K562 (cell line): ENCODE results near the gene GLI1. TPM values are rescaled to one million over a fixed set of nuclear protein-coding genes. Genes with fewer than 3 reads are reported as not detected.

Experiments used
- ATAC-seq: fragments of 200-7000 bp; cut with Tn5 transposase; 3 replicates; pipeline ENCODE4 v1.9.1; 2020; ENCODE audit warnings: moderate library complexity
- BruUV-seq: library from RNA; stranded (reverse); fragments of 400-500 nt; replicated peaks from 2 replicates; lab custom pipeline; 2021; lab: Mats Ljungman, UMichigan
- CTCF ChIA-PET: fragments of 300-600 bp; formaldehyde crosslinking; extraction: SDS; loops from one replicate; lab custom pipeline; 2021; ENCODE audit warnings: low intra/inter-chr PET ratio; lab: Yijun Ruan, JAX
- POLR2A ChIA-PET: fragments of 300-600, 350-650 bp; sonication (Branson Sonifier 250); formaldehyde crosslinking; extraction: SDS; loops from one replicate; lab custom pipeline; 2021; ENCODE audit warnings: antibody characterized with exemption, inconsistent platforms; lab: Yijun Ruan, JAX
- DNase-seq, 4 experiments: peaks; one replicate each; pipeline versions ENCODE4 v3.0.0 to v3.0.0-alpha.2; 2011 to 2018; ENCODE audit warnings: low spot score in 3 of 4, mixed read lengths in 3 of 4; ENCODE audit errors: extremely low read depth in 1 of 4
- FAIRE-seq: peaks from 2 replicates; lab custom pipeline; 2011; peaks lifted over from hg19 to GRCh38; lab: Jason Lieb, UNC
- H2AFZ ChIP-seq: 2 replicates; pipeline ENCODE4 v1.6.0; 2011; ENCODE audit warnings: low read depth, low read length, control low read depth, inconsistent platforms
- H3K27ac ChIP-seq: fragments of 200-600 bp; 3 replicates; pipeline ENCODE4 v1.8.0; 2011; ENCODE audit warnings: low read depth, mild to moderate bottlenecking, control low read depth, inconsistent platforms, low read length, moderate library complexity, mixed read lengths; ENCODE audit errors: extremely low read depth
- H3K27me3 ChIP-seq, 2 experiments: fragments of 300-600 bp in 1 of 2; 2 replicates in 1 of 2; 3 replicates in 1 of 2; pipeline versions ENCODE4 v1.6.0 to v1.8.0; 2011; ENCODE audit warnings: inconsistent platforms in 2 of 2, low read length in 2 of 2, mild to moderate bottlenecking in 1 of 2, mixed read lengths in 1 of 2, moderate library complexity in 1 of 2; ENCODE audit not compliant: control insufficient read depth in 2 of 2, insufficient read depth in 2 of 2
- H3K36me3 ChIP-seq: fragments of 300-600 bp; 3 replicates; pipeline ENCODE4 v1.8.0; 2011; ENCODE audit warnings: mild to moderate bottlenecking, low read length, inconsistent platforms; ENCODE audit not compliant: control insufficient read depth, insufficient read depth
- H3K4me1 ChIP-seq, 2 experiments: fragments of 200-600 bp in 1 of 2; replicated peaks in 1 of 2; 2 replicates in 1 of 2; 3 replicates in 1 of 2; pipeline versions ENCODE4 v1.5.1 to v1.8.0; 2011; ENCODE audit warnings: inconsistent platforms in 2 of 2, low read length in 2 of 2, mild to moderate bottlenecking in 1 of 2, mixed read lengths in 1 of 2, moderate library complexity in 1 of 2; ENCODE audit not compliant: control insufficient read depth in 2 of 2, insufficient read depth in 2 of 2
- H3K4me2 ChIP-seq: 2 replicates; pipeline ENCODE4 v1.6.1; 2011; ENCODE audit warnings: low read length, control low read depth, inconsistent platforms, mixed read lengths; ENCODE audit not compliant: insufficient read depth
- H3K4me3 ChIP-seq: fragments of 200-600 bp; sonication (generic), shearing (Covaris generic); 2 replicates; pipeline ENCODE4 v1.5.1; 2016; ENCODE audit warnings: control low read depth, inconsistent platforms
- H3K79me2 ChIP-seq: fragments of 200-600 bp; 3 replicates; pipeline ENCODE4 v1.8.0; 2011; ENCODE audit warnings: low read length, inconsistent platforms; ENCODE audit not compliant: control insufficient read depth, insufficient read depth
- H3K9ac ChIP-seq, 2 experiments: 2 replicates each; pipeline versions ENCODE4 v1.6.0 to v1.6.1; 2011; ENCODE audit warnings: low read depth in 2 of 2, low read length in 2 of 2, control low read depth in 1 of 2, inconsistent platforms in 1 of 2, mild to moderate bottlenecking in 1 of 2, mixed read lengths in 1 of 2; ENCODE audit not compliant: insufficient read depth in 1 of 2
- H3K9me1 ChIP-seq: one replicate; pipeline ENCODE4 v1.6.0; 2011; ENCODE audit warnings: inconsistent platforms, mild to moderate bottlenecking, low read length, moderate library complexity; ENCODE audit not compliant: control insufficient read depth, insufficient read depth
- H3K9me3 ChIP-seq: replicated peaks from 2 replicates; pipeline ENCODE4 v1.5.1; 2011; ENCODE audit warnings: low read depth, low read length, inconsistent platforms; ENCODE audit not compliant: control insufficient read depth, insufficient read depth
- H4K20me1 ChIP-seq: replicated peaks from 2 replicates; pipeline ENCODE4 v1.6.1; 2011; ENCODE audit warnings: low read length, inconsistent platforms, mixed read lengths; ENCODE audit not compliant: control insufficient read depth, insufficient read depth
- CHD4 ChIP-seq: fragments of 200-600 bp; sonication (generic); IDR thresholded peaks from 3 replicates; pipeline ENCODE4 v1.6.1; 2012; ENCODE audit warnings: low read depth, mild to moderate bottlenecking, mixed read lengths, low read length, inconsistent platforms; ENCODE audit not compliant: insufficient read depth, insufficient replicate concordance, poor library complexity, severe bottlenecking
- CUX1 ChIP-seq: fragments of 200-800 bp; sonication (Bioruptor generic); IDR thresholded peaks from 2 replicates; pipeline ENCODE4 v1.6.1; 2016; ENCODE audit warnings: missing genetic modification characterization, missing compliant biosample characterization
- MYC ChIP-seq, 2 experiments: fragments of 250-450 bp in 1 of 2; sonication (Bioruptor Pico) in 1 of 2; IDR thresholded peaks; 2 replicates each; pipeline versions ENCODE4 v1.5.1 to v1.6.1; 2012 to 2021; ENCODE audit warnings: low read depth in 2 of 2, borderline replicate concordance in 1 of 2, improper control_type of control experiment in 1 of 2, low read length in 1 of 2, mild to moderate bottlenecking in 1 of 2, moderate library complexity in 1 of 2
- POLR2G ChIP-seq: fragments of 200-400 bp; formaldehyde crosslinking; IDR thresholded peaks from 2 replicates; pipeline ENCODE4 v1.6.1; 2017; ENCODE audit warnings: low read depth, mild to moderate bottlenecking, antibody characterized with exemption, low read length, moderate library complexity
- ZNF518B ChIP-seq: fragments of 250-450 bp; sonication (Bioruptor Pico); IDR thresholded peaks from 2 replicates; pipeline ENCODE4 v1.5.0; 2021; ENCODE audit warnings: mild to moderate bottlenecking, moderate library complexity
- WGBS: fragments of 100-300 bp; shearing (Covaris generic); methylation state at CpG from one replicate; pipeline ENCODE4 v1.1.6; 2016; ENCODE audit warnings: low coverage, mixed read lengths; ENCODE audit not compliant: insufficient coverage; ENCODE audit errors: missing lambda C conversion rate; 5-methylcytosine and 5-hydroxymethylcytosine counted together
- in situ Hi-C: fragments of 300-500 bp; cut with MboI; formaldehyde crosslinking; loops from 4 replicates; pipeline ENCODE4 v1.15.0; 2018; ENCODE audit warnings: inconsistent platforms, mixed read lengths
- intact Hi-C: fragments of 100-400 bp; cut with micrococcal nuclease; formaldehyde crosslinking; loops from 2 replicates; pipeline ENCODE4 v1.14.2; 2022
- polyA plus RNA-seq, 8 experiments: library from polyadenylated mRNA; depleted of rRNA in 4 of 8; stranded (reverse) in 5 of 8; unstranded in 3 of 8; fragments of >200 nt; fragmentation: Nextera tagmentation in 2 of 8; fragmentation: Illumina TruSeq in 1 of 8; extraction: Ambion mirVana in 2 of 8; extraction: Trizol in 1 of 8; gene quantifications; 2 replicates each; pipeline versions ENCODE4 v1.2.1 to v1.2.3, GENCODE V29; 2011 to 2014; ENCODE audit warnings: inconsistent platforms in 1 of 8, missing spikeins in 1 of 8
- total RNA-seq, 7 experiments: library from RNA; depleted of rRNA in 6 of 7; stranded (reverse); fragments of >200 nt in 6 of 7; fragmentation: Illumina TruSeq in 2 of 7; extraction: Trizol in 2 of 7; gene quantifications; 2 replicates each; pipeline versions ENCODE4 v1.2.1 to v1.2.3, GENCODE V29; 2011 to 2021; ENCODE audit warnings: low replicate concordance in 1 of 7

GLI1 gene
- total and polyA plus RNA-seq, 9 of the 15 experiments (the other 6 are each of a cell fraction or from before 2014, with no cell fraction given): 0.24 to 3.7 (median 0.61) TPM

GRCh38 chr12:57516617-57517153 is 57.1 kb downstream of the GLI1 start:
- no TSS peak for BruUV-seq
- 79% methylated on average over 11 of the region's 11 CpGs for WGBS
- no peak overlapping the region for H2AFZ ChIP-seq
- H3K9me3 ChIP-seq: no peaks in the 10 kb centered on the region
- in situ Hi-C loops: no loop called here
- H3K79me2 ChIP-seq: peaks cover 41% of the 10 kb centered on the region
- peak overlapping the region; percentile 59; the same call in 2 of the 3 replicates for H3K27ac ChIP-seq
- FAIRE-seq: no peak
- H4K20me1 ChIP-seq: peaks cover 52% of the 10 kb centered on the region
- H3K27me3 ChIP-seq: no peaks in the 10 kb centered on the region
- H3K9ac ChIP-seq: peak overlapping the region in 1 of 2 experiments; percentile 53; a peak in 3 of 4 replicates
- no peak overlapping the region for H3K4me3 ChIP-seq
- H3K9me1 ChIP-seq: peaks cover 7% of the 10 kb centered on the region
- peaks cover 81% of the 10 kb centered on the region for H3K36me3 ChIP-seq
- intact Hi-C loops: no loop called here
- POLR2A ChIA-PET: interaction anchor here (0.6 to 10.1 kb wide), 24 partner anchors 7 to 392 kb away, joined by 3 to 184 read pairs (median 4); partner anchors contain the start of gene DCTN2
- no peak for DNase-seq
- peak overlapping the region; percentile 99; the same call in 1 of the 2 replicates for H3K4me2 ChIP-seq
- no peak for ATAC-seq
- CTCF ChIA-PET: no interaction called here
- peaks cover 13 to 27% of the 10 kb centered on the region in 2 experiments for H3K4me1 ChIP-seq
- no peak for TF ChIP-seq CUX1 (CRISPR knock-in tag)
- TF ChIP-seq ZNF518B: no peak
- peak; percentile 37; the same call in 1 of the 2 replicates for TF ChIP-seq POLR2G
- no peak for TF ChIP-seq MYC (IDR thresholded peaks at IDR 0.05; ENCODE audit: low read depth, low read length)
- TF ChIP-seq MYC (CRISPR knock-in tag; IDR thresholded peaks at IDR 0.05; ENCODE audit: borderline replicate concordance, low read depth): no peak
- no peak for TF ChIP-seq CHD4
